ENCODE measurements around the gene C18orf32.

DNA sequence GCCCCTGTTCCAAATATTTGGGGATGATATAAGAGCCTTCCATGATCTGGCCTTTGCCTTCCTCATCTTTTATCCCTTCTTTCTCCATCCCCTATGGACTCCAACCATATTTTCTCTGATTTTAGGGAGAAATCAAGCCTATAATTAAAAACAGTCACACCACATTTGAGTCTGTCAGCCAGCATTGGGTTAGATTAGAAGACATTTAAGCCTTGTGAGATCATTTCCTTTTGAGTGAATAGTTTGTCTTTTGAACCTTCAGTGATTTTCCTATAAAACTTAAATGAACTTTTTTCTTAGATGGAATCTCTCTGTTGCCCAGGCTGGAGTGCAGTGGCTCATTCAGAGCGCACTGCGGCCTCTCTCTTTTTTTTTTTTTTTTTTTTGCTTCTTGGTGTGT is 7.6 kb upstream of the C18orf32 start:
- TF ChIP-seq MAX (IDR thresholded peaks at IDR 0.05; ENCODE audit: insufficient read depth, insufficient read length) (no peak), POLR2AphosphoS5 (IDR thresholded peaks at IDR 0.05; ENCODE audit: insufficient read depth, low read depth, low read length) (no peak), MYC (IDR thresholded peaks at IDR 0.05; ENCODE audit: low read depth, low read length) (no peak)
- TF ChIP-seq, protein P1, sequence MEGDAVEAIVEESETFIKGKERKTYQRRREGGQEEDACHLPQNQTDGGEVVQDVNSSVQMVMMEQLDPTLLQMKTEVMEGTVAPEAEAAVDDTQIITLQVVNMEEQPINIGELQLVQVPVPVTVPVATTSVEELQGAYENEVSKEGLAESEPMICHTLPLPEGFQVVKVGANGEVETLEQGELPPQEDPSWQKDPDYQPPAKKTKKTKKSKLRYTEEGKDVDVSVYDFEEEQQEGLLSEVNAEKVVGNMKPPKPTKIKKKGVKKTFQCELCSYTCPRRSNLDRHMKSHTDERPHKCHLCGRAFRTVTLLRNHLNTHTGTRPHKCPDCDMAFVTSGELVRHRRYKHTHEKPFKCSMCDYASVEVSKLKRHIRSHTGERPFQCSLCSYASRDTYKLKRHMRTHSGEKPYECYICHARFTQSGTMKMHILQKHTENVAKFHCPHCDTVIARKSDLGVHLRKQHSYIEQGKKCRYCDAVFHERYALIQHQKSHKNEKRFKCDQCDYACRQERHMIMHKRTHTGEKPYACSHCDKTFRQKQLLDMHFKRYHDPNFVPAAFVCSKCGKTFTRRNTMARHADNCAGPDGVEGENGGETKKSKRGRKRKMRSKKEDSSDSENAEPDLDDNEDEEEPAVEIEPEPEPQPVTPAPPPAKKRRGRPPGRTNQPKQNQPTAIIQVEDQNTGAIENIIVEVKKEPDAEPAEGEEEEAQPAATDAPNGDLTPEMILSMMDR (IDR thresholded peaks at IDR 0.05; ENCODE audit: extremely low read depth in 1 of 2, insufficient read depth in 1 of 2, low read depth in 1 of 2, low read length in 2 of 2), result no peak

Measured in endothelial cell of umbilical vein (primary cell).